Loucy (cell line): ENCODE data around the gene PEAK3.

Experiments
- EZH2phosphoT487 ChIP-seq: fragments of 200-600 bp; IDR thresholded peaks from 2 replicates; pipeline ENCODE4 v1.6.1; 2018; ENCODE audit warnings: antibody characterized with exemption, mild to moderate bottlenecking, moderate library complexity, borderline replicate concordance
- TF ChIP-seq, protein P1 (sequence below): fragments of 200-600 bp; sonication (generic); conservative IDR thresholded peaks from 2 replicates; pipeline ENCODE4 v1.5.1; 2014; ENCODE audit warnings: mild to moderate bottlenecking, antibody characterized with exemption, low read length

DNA sequence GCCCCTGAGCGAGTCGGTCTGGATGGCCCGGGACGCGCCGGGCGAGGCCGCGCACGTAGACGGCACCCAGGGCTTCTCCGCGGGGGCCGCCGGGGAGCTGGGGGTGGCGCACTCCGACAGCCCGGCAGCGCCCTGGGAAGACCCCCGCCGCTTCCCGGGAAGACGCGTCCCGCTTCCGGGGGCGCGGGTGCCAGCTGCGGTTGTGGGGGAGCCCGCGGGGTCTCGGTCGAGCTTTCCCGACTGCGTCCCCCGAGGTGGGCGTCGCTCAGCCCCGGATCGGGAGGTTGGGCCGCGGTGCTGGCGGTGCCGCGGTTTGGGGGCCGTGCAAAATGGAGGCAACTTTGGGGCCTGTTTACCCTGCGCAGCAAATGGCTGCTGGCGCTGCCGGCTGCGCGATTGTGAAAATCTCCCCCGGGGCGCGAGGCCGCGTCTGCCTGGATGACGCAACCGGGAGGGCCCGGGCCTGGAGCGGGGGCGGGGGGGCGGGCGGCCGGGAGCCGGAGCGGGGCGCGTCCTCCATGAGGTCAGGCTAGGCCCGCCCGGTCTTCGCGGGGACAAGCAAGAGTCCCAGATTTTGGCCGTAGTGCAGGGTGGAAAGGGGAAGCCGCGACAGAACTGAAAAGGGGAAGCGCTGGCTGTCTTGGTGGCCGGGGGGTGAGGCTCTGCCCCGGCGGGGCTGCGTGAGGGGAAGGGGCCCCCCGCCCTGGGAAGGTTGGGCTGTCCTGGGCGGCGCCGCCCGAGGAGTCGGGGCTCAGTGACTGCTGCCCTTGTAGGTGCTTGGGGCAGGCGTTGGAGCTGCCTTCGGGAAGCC is 11.3 kb downstream of the PEAK3 start:
- TF ChIP-seq, protein P1, sequence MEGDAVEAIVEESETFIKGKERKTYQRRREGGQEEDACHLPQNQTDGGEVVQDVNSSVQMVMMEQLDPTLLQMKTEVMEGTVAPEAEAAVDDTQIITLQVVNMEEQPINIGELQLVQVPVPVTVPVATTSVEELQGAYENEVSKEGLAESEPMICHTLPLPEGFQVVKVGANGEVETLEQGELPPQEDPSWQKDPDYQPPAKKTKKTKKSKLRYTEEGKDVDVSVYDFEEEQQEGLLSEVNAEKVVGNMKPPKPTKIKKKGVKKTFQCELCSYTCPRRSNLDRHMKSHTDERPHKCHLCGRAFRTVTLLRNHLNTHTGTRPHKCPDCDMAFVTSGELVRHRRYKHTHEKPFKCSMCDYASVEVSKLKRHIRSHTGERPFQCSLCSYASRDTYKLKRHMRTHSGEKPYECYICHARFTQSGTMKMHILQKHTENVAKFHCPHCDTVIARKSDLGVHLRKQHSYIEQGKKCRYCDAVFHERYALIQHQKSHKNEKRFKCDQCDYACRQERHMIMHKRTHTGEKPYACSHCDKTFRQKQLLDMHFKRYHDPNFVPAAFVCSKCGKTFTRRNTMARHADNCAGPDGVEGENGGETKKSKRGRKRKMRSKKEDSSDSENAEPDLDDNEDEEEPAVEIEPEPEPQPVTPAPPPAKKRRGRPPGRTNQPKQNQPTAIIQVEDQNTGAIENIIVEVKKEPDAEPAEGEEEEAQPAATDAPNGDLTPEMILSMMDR: no peak
- no peak for TF ChIP-seq EZH2phosphoT487
